Ascending aorta (tissue), 2 donors: Measurements from ENCODE around the gene SH3RF3. TPM values are rescaled to one million over a fixed set of nuclear protein-coding genes. Genes with fewer than 3 reads are reported as not detected.

ENCODE experiments used
- DNase-seq, 2 donors: peaks; one replicate each; pipeline ENCODE4 v3.0.0-alpha.2; 2019; ENCODE audit warnings: low spot score in 2 of 2
- H3K27ac ChIP-seq, 2 donors: fragments of 200-600 bp; sonication (generic); one replicate each; pipeline ENCODE4 v1.5.1; 2016 to 2017; ENCODE audit warnings: mild to moderate bottlenecking in 1 of 2
- H3K27me3 ChIP-seq: fragments of 200-600 bp; sonication (generic); one replicate; pipeline ENCODE4 v1.5.1; 2017
- H3K36me3 ChIP-seq, 2 donors: fragments of 200-600 bp; sonication (generic); one replicate each; pipeline ENCODE4 v1.5.1; 2016
- H3K4me1 ChIP-seq, 2 donors: fragments of 200-600 bp; sonication (generic); one replicate each; pipeline ENCODE4 v1.5.1; 2016 to 2017; ENCODE audit warnings: mild to moderate bottlenecking in 1 of 2
- H3K4me3 ChIP-seq, 2 donors: fragments of 200-600 bp; sonication (generic); one replicate each; pipeline ENCODE4 v1.5.1; 2016 to 2017; ENCODE audit warnings: mild to moderate bottlenecking in 1 of 2
- H3K9me3 ChIP-seq, 2 donors: fragments of 200-600 bp; sonication (generic); one replicate each; pipeline ENCODE4 v1.5.1; 2016
- intact Hi-C: fragments of 100-400 bp; cut with DNase I; formaldehyde crosslinking; loops from one replicate; pipeline ENCODE4 v1.15.1; 2023
- total RNA-seq: library from RNA; depleted of rRNA; stranded (reverse); fragments of >200 nt; gene quantifications from one replicate; pipeline ENCODE4 v1.1.0, GENCODE V29; 2016
- TF ChIP-seq, protein P1 (sequence below), 3 experiments: fragments of 200-600 bp in 2 of 3; fragments of 450-650 bp in 1 of 3; sonication (generic) in 2 of 3; IDR thresholded peaks; one replicate each; pipeline ENCODE4 v1.5.1; 2016 to 2019; ENCODE audit warnings: antibody characterized with exemption in 3 of 3, mild to moderate bottlenecking in 1 of 3, moderate library complexity in 1 of 3

The SH3RF3 gene
- total RNA-seq, 1 donor from 2014 or later, result 53.5 TPM

- TF ChIP-seq, protein P1, sequence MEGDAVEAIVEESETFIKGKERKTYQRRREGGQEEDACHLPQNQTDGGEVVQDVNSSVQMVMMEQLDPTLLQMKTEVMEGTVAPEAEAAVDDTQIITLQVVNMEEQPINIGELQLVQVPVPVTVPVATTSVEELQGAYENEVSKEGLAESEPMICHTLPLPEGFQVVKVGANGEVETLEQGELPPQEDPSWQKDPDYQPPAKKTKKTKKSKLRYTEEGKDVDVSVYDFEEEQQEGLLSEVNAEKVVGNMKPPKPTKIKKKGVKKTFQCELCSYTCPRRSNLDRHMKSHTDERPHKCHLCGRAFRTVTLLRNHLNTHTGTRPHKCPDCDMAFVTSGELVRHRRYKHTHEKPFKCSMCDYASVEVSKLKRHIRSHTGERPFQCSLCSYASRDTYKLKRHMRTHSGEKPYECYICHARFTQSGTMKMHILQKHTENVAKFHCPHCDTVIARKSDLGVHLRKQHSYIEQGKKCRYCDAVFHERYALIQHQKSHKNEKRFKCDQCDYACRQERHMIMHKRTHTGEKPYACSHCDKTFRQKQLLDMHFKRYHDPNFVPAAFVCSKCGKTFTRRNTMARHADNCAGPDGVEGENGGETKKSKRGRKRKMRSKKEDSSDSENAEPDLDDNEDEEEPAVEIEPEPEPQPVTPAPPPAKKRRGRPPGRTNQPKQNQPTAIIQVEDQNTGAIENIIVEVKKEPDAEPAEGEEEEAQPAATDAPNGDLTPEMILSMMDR (IDR thresholded peaks at IDR 0.05), result no peak
- intact Hi-C loops, result loop anchor here (5.0 kb wide), 3 partner anchors 77 to 272 kb away; no protein-coding TSS in a partner anchor
- H3K4me3 ChIP-seq, result peak overlapping the region in 1 of 2 donors; percentile 47
- peak in 1 of 2 donors; percentile 87 for DNase-seq
- peaks cover 7 to 15% of the 10 kb centered on the region in 2 donors for H3K4me1 ChIP-seq
- peak overlapping the region; percentile 77 to 89 for H3K27ac ChIP-seq
- no peaks in the 10 kb centered on the region for H3K36me3 ChIP-seq
- H3K9me3 ChIP-seq, result no peaks in the 10 kb centered on the region
- H3K27me3 ChIP-seq, result no peaks in the 10 kb centered on the region
These were observed 385.0 kb downstream of the SH3RF3 start for GRCh38 chr2:109513749-109514588.

DNA sequence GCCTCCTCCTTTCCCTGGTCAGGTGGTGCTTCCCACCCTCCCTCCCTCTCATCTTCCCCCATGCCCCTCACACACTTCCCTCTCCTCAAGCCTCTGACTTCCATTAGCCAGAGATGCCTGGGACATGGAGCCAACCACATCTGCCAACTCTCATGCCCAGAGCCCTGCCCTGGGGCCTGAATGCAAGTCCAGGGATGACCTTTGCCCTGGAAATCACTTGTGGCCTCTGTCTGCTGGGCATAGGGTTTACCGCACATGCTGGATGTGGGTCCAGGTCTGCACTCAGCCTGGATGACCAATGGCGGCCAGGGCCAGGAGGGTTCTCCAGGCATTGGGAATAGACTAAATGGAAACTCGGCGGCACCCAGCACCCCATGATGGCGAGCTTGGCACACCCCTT, 385.9 kb downstream of the SH3RF3 start:
- Histone ChIP-seq H3K4me3 (no peak overlapping the region), H3K27me3 (no peaks in the 10 kb centered on the region), H3K27ac (peak overlapping the region; percentile 77 to 89), H3K4me1 (peaks cover 7 to 15% of the 10 kb centered on the region in 2 donors), H3K36me3 (no peaks in the 10 kb centered on the region), H3K9me3 (no peaks in the 10 kb centered on the region)
- intact Hi-C loops, result loop anchor here (5.0 kb wide), 3 partner anchors 78 to 273 kb away; no protein-coding TSS in a partner anchor
- DNase-seq, result no peak
- TF ChIP-seq, protein P1 (IDR thresholded peaks at IDR 0.05), result no peak

- Histone ChIP-seq H3K27ac (no peak overlapping the region), H3K4me1 (peaks cover 7 to 15% of the 10 kb centered on the region in 2 donors), H3K4me3 (no peak overlapping the region), H3K27me3 (no peaks in the 10 kb centered on the region), H3K9me3 (no peaks in the 10 kb centered on the region), H3K36me3 (no peaks in the 10 kb centered on the region)
- intact Hi-C loops, result no loop called here
- DNase-seq, result no peak
- TF ChIP-seq, protein P1 (IDR thresholded peaks at IDR 0.05), result peak in 1 of 3 experiments; percentile 26
These were observed 387.6 kb downstream of the SH3RF3 start for GRCh38 chr2:109516445-109517117.

GRCh38 chr2:109517118-109517889, 388.3 kb downstream of the SH3RF3 start:
- no peaks in the 10 kb centered on the region for H3K9me3 ChIP-seq
- no peak overlapping the region for H3K4me3 ChIP-seq
- H3K36me3 ChIP-seq, result no peaks in the 10 kb centered on the region
- H3K4me1 ChIP-seq, result peaks cover 7 to 15% of the 10 kb centered on the region in 2 donors
- no peaks in the 10 kb centered on the region for H3K27me3 ChIP-seq
- intact Hi-C loops, result no loop called here
- no peak overlapping the region for H3K27ac ChIP-seq
- TF ChIP-seq, protein P1 (IDR thresholded peaks at IDR 0.05), result no peak
- no peak for DNase-seq

DNA sequence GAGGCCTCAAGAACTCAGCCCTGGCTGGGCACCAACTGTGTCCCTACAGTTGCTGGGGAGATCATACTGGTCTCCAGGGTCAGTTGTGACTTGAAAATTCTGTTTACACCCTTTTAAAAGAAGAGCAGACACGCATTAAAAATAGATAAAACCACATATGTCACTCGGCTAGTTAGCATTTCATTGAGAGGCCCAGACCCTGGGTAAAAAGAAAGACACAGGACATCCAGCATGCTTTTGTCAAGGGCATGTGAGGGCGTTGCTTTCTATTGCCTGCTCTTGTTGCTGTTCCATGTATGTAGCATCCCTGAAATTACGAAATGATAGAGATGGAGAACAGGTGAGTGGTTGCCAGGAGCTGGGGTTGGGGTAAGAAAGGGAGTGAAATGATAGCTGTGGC, 390.5 kb downstream of the SH3RF3 start:
- H3K27me3 ChIP-seq, result no peaks in the 10 kb centered on the region
- no peak overlapping the region for H3K4me3 ChIP-seq
- peaks cover 5% of the 10 kb centered on the region in 2 donors for H3K4me1 ChIP-seq
- intact Hi-C loops, result no loop called here
- no peak overlapping the region for H3K27ac ChIP-seq
- H3K36me3 ChIP-seq, result no peaks in the 10 kb centered on the region
- H3K9me3 ChIP-seq, result no peaks in the 10 kb centered on the region
- no peak for DNase-seq
- TF ChIP-seq, protein P1 (IDR thresholded peaks at IDR 0.05), result no peak
